NCI-H1436 (cell line): ENCODE results near the gene NCOA4.
"Not testable (repeated sequence)": the region's sequence is repeated elsewhere in the genome, so short reads cannot be mapped to it uniquely, and the experiment has no call there.

Source experiments
- DNase-seq: peaks from one replicate; lab custom pipeline; 2025; lab: John Stamatoyannopoulos, UW

The NCOA4 gene

DNA sequence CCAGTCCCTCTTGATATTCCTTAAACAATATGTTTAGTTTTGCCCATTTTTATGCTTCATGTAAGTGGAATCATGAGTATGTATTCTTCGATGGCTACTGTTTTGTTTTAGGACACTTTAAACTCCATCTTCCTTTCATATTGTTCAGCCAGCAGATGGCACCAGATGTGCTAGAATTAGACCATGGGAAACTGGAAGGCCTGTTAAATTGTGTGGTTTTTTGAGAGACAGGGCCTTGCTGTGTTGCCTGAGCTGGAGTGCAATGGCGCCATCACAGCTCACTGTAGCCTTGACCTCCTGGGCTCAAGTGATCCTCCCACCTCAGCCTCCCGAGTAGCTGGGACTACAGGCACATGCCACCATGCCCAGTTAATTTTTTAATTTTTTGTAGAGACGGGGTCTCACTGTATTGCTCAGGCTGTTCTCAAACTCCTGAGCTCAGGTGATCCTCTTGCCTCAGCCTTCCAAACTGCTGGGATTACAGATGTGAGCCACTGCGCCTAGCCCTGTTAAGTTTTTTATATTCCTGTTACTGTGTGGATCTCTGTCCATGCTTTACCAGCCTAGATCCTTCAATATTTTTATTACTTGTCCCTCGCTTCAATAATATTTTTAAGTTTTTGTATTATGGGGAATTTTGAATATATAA is 46.8 kb downstream of the NCOA4 start:
- not testable (repeated sequence) for DNase-seq

GRCh38 chr10:45981367-45981766 is 49.1 kb downstream of the NCOA4 start:
- not testable (repeated sequence) for DNase-seq

DNA sequence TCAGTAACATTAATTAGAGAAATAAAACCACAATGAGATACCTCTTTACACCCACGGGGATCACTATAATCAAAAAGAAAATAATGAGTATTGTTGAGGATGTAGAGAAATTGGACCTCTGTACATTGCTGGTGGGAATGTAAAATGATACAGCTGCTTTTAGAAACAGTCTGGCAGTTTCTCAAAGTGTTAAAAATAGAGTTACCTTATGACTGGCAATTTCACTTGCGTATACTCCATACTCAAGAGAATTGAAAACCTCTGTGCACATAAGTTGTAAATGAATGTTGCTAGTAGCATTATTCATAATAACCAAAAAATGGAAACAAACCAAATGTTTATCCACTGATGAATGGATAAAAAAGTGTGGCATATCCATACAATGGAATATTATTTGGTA is 51.9 kb downstream of the NCOA4 start:
- DNase-seq, result not testable (repeated sequence)

GRCh38 chr10:45974041-45974440 is 56.4 kb downstream of the NCOA4 start:
- DNase-seq, result not testable (repeated sequence)

GRCh38 chr10:45972813-45973169 is 57.6 kb downstream of the NCOA4 start:
- DNase-seq, result not testable (repeated sequence)

- DNase-seq, result peak; percentile 78
Measured at GRCh38 chr10:45972106-45972812, 58.2 kb downstream of the NCOA4 start, which contains the start of gene TIMM23. Gene TIMM23 (plus strand): TSS chr10:45972489. CDS start chr10:45972625, 136 bp downstream.

DNA sequence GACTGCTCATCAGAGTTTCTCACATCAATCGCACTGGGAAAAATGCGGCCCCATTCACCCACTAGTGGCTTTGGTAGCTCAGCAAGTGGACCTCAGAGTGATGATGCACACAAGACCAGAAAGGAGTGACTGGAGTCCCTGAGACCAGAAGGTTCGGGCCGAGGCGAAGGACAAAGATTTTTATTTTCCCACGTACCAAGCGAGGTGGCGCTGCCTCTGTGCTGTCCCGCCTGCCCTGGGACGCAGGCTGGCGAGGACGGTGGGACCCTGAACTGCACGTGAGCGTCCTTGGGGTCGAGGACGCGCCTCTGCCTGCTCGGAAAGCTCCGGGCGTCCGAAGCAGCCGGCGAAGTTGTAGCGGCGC is 58.7 kb downstream of the NCOA4 start:
- DNase-seq, result not testable (repeated sequence)

DNA sequence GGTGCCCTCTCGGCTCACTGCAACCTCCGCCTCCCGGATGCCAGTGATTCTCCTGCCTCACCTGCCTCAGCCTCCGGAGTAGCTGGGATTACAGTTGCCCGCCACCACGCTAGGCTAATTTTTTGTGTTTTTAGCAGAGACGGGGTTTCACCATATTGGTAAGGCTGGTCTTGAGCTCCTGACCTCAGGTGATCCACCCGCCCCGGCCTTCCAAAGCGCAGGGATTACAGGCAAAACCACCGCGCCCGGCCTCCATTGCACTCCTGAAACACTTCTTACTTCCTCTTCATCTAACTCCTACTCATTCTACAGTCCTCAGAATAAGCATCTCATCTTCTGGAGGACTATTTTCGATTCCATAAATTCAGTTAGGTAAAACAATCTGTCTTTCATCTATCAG is 59.4 kb downstream of the NCOA4 start:
- DNase-seq, result not testable (repeated sequence)

DNA sequence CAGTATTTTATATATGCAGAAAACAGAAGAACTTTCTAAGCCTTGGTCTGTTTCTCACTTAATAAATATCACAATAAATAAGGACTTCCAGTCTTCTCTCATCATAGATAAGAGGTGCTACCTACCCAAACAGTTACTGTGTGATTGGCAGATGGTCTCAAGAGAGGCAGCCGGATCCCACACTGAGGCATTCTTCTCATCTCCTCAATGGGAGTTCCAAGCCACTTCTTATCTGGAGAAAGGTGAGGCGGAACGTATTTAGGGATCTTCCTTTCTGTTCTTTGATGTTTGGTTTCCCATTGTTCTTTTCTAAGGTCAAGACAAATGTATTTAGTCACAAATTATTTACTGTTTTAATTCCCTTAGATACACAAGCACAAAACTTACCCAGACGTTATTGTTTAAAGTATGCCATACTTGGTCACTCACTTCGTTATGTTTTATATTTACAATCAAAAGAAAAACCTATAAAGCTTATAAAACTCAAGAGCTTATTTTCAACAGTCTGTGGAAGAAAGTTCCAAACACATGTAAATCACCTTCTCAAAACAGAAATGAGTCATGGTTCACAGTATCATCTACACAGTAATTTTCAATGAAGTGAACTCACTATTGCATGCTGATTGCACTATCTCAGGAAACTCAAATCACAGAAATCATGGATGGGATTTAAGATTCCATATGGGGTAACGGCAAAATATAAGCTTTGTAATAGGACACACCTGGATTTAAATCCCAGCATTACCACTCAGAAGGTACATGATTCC is 67.6 kb downstream of the NCOA4 start:
- not testable (repeated sequence) for DNase-seq

GRCh38 chr10:45957928-45958327 is 72.5 kb downstream of the NCOA4 start:
- DNase-seq, result not testable (repeated sequence)

DNA sequence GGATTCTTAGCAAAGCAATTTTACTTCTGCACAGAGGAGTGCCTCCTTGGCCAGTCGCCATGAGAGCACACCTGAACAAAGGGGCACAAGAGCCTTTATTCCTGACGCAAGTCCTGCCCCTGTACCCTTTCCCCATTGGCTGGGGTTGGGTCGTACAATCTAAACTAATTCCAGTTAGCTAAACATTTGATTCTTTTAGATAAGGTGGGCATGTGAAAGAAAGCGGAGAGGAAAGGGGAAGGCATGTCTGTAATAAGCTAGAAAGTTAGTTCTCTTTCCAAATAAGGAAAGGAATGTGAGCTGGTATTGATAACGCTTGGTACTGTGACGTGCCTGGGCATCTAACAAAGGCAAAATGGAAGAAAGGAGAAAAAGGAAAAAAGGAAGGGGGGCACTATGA is 73.8 kb downstream of the NCOA4 start:
- DNase-seq, result not testable (repeated sequence)
